HG02610 (cell line): ENCODE results near the gene JADE1.

ENCODE experiments used
- ATAC-seq: cut with Tn5 transposase; IDR thresholded peaks from one replicate; pipeline ENCODE4 v1.9.1; 2021; ENCODE audit warnings: mild to moderate bottlenecking, moderate library complexity; ENCODE audit not compliant: unreplicated experiment

Gene JADE1

DNA sequence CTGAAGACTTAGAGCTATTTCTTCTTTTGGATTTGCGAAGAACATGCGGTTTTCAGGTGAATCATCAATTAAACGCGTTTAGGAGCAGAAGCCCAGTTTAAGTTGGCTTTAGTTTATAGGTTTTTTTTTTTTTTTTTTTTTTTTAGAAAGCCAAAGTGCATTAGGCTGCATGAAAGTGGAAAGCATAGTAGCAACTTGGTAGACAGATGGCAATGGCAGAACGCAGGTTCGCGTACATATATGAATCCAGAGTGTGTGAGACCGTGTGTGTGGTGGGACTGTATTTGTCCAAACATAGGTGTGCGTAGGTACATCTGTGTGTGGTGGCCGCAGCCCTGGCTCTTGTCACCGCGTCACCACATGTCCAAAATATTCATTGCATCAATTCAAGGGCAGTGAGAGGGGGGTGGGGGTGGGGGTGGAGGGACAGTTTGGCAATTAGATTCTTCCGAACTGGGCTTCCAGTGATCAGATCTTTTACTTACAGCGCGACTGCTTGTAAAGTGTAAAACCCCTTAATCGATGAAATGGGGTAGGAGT, 901 bp downstream of the JADE1 start:
- ATAC-seq, result no peak

DNA sequence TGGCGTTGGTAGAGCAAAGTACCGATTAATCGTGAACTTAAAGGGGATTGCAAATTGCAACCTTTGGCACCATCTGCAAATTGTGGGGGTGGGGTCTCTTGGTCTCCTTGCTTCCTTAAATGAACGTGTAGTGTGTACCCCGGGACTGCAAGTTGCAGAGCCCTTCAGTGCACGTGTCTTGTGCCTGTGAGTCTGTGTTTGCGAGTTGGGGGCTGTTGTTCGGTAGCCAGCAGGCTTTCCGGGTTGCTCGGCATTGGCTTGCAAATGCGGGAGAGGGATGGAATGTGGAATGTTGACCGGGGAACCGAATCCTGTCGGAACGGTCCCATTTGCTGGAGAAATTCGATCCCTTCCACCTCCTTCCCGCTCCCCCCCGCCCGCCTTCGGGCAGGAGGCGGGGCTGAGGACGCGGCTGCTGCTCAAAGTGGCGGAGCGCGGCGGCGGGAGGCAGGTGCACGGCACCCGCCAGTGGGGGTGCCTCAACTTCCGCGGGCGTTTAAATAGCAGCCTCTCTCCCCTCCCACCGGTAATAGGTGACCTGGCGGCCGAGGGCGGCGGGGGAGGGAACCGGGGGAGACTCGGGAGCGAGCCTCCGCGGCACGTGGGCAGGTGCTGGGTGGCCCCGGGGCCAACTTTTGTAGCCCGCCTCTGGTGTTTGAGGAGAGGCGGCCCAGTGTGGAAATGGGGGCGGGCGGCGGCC, 1.5 kb downstream of the JADE1 start:
- ATAC-seq, result peak; percentile 46

DNA sequence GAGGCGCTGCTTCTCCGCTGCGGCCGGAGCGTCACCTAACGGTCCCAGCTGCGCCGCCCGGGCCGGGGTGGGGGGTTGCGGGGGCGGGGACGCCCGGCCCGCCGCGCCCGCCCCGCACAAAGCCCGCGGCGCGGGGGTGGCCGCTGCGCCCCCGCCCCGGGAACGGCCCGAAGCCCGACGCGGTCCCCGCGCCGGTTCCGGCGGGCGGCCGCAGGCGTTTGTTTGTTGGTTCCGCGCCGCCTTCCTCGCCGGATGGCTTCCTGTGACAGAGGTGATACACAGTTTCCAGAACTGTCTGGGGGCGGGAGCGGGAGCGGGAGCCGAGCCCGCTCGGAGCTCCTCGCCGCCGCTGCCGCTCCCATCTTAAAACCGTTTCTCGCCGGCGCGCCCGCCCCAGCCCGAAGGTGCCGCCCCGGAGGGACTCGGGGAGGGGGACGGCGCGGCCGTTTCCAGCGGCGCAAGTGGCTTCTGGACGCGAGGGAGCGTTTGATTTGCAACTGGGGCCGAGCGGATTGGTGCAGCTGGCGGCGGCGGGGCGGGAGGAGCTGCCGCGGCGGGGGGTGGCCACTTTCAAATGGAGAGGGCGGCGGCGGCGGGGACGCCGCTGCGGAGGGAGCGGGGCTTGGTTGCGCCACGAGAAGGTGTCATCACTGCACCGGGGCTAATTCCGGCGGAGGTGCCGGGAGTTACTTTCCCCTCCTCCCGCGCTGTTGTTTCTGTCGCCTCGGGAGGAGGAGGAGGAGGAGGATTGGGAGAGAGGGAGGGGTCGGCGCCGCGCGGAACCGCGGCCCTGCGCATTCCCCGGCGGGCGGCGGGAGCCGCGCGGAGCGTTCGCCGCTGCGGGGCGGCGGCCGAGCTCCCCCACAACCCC, 2.3 kb downstream of the JADE1 start:
- peak; percentile 55 for ATAC-seq

DNA sequence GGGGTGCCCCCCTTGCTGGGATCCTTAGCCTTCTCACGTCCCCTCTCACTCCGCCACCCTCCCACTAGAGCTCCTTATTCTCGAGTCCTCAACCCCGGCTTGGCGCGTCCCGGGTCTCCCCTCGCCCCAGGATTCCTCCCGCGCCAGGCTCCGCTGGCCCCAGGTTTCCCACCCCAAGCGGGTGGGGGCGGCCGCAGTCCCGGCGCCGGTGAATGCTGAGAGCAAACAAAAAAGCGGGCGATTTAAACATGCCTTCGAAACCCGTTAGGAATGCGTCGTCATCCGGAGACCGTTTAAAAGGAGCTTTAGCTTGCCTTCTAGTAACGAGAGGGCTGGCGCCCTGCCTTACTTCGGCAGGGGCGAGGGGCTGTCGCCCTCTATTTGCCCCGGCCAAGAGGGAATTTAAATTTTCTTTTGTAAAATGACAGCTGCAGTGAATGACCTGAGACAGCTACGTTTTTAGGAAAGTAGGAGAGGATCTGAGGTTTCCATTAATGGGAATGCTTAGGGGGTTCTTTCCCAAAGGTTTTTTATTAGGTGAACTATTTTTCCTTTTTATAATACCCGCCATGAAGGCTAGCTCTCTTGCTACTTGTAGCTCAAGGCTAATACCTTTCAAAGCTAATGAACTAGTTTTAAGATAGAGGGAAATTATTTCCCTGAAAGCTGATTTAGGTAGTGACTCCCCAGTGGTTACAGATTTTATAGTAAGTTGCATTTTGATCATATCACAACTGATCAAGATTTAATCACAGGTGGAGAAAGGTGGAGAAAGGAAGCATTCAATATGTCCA, 3.1 kb downstream of the JADE1 start:
- ATAC-seq, result peak; percentile 0

DNA sequence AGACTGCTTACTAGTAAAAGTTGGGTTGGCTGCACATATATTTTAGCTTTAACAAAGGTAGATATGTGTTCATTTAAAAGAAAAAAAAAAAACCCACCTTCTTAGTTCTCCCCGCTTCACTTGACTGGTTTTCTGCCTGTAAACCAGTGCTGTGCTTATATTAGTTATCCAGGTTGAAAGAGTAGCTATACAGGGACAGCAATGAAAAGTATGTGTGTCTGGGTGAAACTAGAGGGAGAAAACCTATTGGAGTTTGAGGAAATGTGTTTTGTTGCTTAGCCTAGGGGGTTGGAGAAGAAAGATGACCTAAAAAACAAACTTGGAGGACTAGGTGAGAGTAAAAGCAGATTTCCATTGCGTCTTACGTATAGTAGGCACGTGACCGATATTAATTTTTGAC, 4.5 kb downstream of the JADE1 start:
- no peak for ATAC-seq

DNA sequence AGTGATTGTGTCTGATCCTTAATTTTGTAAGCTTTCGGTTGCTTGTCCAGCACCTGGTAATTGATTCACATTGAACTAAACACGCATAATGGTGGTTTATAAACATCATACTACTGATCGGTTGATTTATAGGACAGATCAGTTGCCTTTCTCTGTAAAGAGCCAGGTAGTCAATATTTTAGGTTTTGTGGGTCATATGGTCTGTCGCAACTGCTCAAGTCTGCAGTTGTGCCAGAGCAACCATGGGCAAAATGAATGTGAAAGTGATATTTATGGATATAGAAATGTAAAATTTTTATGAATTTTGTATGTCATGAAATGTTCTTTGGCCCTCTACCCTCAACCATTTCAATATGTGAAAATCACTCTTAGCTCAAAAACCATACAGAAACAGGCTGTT, 8.9 kb downstream of the JADE1 start:
- ATAC-seq, result no peak

DNA sequence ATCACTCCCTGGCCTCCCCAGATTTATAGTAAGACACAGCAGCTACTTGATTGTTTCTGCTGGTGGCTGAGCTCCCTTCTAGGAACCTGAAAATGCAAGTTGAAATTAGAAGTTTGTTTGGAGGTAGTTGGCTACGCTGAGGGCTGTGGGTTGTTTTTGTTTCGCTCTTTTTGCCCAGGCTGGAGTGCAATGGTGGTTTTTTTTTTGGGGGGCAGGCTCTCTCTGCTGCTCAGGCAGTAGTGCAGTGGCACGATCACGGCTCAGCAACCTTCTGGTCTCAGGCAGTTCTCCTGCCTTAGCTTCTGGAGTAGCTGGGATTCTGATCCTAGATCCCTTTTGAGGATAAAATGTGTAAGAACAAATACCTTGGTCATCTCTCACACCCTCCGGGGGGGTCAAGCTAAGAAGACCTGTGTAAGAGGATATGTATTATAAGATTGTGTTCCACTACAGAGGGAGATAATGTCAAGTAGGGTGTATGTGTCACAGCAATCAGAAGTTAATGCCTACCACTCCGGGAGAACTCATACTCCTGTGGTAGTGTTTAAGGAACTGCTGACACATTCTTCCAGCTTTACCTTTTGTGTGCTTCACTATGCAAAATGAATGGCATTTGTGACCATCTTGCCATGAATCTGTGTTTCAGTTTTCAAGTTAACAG, 9.7 kb downstream of the JADE1 start:
- ATAC-seq, result no peak

DNA sequence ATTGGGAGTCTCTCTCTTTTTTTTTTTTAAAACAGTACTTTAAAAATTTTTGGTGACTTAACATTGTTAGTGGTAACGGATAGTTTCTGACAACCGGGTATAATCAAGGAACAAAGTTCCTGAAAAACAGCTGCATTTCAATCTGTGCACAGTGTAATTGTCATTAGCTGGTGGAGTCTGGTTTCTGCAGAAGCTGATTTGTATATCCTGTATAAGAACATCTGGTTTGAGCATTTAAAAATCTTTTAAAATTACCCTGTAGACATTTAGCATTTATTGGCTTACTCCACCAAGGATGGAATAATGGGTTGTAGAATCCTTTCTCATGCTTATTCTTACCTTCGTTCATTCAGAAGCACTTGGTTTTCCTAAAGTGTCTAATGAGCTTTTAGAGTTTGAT, 11.2 kb downstream of the JADE1 start:
- no peak for ATAC-seq

DNA sequence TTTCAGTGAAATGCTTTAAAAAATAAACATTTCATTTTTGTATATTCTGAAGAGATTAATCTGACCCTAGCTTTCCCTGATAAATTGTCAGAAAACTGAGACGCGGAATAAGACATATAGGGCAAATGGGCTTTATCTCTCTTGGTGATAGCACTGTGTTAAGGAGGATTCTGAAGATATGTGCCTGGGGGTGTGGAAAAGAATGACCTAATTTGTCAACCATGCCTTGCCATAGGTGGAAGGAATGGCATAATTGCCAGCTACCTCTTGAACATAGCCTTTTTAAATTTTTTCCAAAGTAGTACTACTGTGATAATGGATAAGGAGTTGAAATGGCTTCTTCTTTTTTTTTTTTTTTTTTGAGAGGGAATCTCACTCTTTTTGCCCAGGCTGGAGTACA, 11.7 kb downstream of the JADE1 start:
- no peak for ATAC-seq

DNA sequence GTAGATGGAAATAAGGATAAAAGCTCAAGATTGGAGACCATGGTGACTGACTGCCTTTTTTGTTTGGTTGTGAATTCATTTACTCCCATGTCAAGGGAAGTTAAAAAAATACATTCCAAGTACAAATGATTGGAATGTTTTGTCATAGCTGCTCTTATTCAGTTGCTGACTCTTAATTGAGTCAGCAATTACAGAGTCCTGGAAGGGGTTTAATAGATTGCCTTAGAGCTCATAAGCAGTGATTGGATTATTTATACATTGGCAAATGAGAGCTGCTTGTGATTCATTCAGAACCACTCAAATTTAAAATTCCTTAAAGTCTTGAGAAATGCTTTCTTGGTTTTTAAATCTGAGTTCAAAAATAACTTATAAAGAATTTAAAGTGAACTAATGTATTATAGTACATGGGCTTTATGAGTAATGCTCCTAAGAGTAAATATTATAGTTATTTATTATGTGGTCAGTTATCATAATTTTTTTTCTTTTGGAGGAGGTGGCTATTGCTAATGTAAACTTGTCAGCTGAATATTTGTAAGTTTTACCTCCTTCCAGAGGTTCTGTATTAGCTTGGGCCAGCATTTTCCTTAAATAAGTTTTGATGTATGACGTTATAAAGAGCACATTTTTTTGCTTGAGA, 13.6 kb downstream of the JADE1 start:
- no peak for ATAC-seq

DNA sequence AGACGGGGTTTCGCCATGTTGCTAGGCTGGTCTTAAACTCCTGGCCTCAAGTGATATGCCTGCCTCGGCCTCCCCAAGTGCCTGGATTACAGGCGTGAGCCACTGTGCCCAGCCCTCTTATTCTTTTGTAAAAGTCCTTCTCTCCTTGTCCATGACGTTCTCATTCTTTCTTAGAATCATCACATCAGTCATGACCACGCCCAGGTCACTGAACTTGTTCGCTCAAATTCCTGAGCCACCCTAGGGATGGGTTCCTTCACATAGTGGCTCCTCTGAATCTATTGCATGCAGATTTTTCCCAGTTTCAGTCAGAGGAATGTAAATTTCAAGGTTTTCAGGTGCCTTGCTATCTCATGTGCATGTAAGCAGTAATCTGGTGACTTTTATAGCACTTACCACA, 15.7 kb downstream of the JADE1 start:
- ATAC-seq, result no peak

DNA sequence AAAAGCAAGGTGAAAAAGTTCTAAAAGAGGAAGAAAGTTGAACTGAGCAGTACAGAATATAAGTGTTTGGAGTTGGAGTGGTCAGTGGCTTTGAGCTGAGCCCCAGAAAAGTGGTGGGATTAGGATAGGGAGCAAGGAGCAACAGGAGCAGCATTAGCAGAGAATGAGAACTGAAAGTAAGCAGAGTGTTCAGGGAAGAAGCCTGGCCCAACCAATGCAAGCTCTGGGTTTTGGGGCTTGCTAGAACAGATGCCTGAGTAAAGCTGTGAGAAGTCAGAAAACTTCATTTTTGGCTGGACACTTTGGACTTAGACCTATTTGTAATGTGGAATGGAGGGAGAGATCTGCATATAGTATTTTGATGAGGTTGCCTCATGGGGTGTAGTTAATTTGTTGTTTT, 17.8 kb downstream of the JADE1 start:
- peak; percentile 24 for ATAC-seq

DNA sequence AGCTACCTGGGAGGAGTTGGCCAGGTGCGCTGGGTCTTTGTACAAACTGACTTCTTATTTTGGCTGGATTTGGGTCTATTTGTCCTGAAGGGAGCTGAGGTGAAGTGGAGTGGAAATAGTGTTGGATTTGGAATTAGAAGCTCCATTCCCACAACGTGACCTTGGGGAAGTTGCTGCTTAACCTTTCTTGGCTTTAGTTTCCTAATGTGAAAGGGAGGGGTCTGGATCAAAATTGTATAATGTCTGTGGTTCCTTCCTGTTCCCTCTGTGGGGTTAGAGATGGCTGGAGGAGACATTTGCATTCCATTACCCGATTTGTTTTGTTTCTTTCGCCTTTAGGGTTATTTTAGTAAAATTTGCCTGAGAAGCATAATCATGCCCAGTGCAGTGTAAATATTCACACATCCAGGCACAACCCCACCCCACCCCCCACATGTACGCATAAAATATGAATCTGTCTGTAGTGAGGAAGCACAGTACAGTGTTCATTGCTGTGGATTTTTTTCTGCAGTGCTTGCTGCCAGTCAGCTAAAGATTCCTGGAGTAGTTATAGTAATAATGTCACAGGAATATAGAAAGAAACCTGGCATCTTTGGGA, 21.5 kb downstream of the JADE1 start:
- ATAC-seq, result no peak

DNA sequence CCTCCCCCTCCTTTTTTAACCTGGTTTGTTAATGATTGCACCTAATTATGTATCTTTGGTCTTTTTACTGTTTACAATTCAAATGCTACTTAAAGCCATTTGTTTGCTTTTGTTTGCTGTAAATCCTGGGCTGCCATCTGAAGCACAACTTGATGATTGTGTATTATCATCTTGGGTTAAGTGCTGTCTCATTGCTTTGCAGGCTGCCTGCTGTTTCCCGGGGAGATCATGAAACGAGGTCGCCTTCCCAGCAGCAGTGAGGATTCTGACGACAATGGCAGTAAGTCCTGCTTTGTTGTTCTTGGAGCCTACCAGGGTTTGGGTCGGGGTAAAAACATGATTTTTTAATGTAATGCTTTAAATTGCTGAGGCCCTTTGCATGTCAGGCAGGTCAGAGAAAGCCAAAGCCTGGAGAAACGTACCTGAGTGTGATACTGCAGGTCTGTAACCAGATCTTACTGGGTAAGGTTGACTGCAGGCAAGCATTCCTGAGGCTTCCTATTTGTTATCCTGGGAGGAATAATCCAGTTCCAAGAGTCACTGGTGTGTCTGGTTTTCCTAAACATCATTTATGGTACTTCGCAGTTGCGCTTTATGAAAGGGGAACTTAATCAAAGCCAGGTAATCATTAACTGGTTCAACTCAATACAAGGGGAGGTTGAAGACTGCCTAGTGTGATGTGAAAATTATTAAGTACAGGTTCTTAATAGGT, 22.2 kb downstream of the JADE1 start:
- ATAC-seq, result peak; percentile 31

DNA sequence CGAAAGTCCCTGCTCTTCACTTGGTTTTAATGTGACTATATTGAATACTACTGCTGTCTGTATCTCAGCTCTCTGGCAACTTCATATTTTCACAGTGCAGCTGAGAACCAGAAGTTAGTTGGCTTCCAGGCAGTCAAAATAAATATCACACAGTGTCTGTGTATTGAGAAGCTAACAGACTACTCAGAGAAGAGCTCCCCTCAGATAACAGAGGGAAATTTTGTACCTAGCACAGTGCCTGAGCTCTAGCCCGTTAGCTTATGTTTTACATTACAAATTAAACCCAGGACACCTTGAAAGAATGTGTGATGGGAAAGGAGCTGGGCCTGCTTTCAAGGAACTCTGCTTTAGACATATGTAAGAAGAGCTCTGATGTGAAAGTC, 22.7 kb downstream of the JADE1 start:
- no peak for ATAC-seq

DNA sequence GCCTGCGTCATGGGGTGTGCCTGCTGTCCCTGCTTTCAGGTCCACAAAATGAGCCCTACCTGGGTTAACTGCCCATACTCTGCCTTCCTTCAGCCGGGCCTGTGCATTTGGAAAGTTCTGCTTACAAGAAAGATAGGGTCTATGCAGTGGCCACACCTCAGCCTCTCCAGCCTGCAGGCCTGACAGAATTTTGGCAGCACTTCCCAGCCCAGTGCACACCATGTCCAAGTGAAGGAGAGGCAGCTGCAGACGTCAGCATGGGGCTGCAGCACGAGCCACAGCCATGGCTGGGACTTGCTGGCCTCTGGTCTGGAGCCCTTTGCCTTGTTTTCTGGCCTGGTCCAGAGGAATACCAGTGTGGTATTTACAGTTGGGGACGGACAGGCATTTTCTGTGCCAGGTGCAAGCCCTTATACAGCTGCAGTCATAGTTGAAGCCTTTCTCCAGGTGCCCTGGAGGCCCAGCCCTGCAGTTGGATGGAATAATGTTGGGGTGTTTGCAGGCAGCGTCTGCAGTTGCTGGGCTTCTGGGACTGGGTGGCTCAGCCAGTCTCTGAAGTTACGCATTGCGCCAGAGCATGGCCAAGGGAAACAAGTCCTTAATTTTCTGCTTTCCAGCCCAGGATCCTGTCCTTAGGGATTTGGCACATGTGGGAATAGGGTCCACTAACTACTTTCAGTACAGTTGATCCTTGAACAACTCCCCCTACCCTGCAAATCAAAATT, 26.2 kb downstream of the JADE1 start:
- ATAC-seq, result no peak

DNA sequence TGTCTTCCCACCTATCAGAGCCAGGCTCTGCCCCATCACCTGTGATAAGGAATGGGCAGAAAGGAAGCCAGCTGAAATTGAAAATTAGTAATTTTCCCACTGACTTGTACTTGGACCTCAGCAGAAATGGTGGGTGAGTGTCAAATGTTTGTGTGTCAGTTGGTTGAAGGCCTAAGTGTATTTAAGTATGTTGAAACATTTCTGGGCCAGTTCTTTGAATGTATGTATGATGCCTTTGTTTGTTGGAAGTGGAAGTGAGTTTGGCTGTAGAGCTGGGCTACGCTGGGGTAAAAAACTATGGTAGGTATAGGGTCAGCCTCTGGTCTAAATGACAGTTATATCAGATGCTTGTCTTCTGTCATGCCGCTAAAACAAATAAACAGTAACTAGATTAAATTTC, 27.7 kb downstream of the JADE1 start:
- no peak for ATAC-seq

DNA sequence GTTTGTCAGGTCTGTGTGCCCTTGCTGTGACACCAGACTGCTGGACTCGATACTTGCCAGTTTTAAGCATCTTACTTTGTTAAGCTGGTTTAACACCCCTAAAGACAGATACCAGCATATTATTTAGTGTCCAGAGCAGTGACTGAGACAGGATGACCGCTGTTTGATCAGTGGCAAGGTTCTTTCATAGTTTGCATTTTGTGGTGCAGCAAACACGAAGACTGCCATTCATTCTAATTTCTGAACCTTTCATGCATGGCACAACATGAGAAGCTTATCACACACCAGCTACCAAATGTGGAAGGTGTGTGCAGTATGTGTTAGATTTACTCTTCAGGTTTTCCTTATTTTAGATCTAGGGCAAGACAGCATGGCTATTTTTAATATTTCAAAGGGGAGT, 28.2 kb downstream of the JADE1 start:
- ATAC-seq, result no peak
